ENCODE results near the gene SLC35C1. TPM values are rescaled to one million over a fixed set of nuclear protein-coding genes. Genes with fewer than 3 reads are reported as not detected.

The SLC35C1 gene
- total RNA-seq, 1 experiment from 2014 or later, result 14.0 TPM

DNA sequence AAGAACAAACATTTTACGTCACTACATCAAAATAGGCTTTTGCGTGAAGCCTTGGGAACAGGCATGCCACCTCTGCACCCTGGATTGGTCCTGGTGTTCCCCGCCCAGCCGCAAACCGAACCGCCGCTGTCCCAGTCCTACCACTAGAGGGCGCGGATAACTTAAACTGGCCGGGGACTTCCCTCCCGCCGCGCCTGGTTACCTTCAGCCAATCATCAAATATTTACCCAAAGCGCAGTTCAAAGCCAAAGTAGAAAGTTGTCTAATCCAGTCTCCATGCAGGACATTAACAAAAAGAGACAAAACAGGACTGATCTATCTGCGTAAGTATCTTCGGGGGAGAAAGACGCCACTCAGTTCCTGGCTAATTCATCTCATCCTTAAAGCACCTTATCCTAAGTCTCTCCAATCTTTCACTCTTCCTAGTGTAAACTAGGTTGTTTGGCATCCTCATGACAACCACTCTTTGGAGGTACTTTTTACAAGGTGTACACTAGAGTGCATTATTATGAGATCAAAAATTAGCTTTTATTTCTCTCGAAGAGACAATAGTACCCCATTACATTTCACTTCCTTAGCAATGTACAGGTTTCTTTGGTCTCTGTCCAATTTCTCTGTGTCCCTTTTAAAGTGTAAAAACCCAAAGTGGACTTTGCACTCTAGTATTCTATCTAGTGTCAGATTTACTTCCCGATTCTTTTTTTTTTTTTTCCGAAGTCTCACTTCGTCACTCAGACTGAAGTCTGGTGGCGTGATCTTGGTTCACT, 38.4 kb downstream of the SLC35C1 start:
- Mint-ChIP-seq H3K4me3 (ENCODE audit: unreplicated experiment) (peak overlapping the region; percentile 80), H3K27me3 (ENCODE audit: insufficient read depth, unreplicated experiment) (no peaks in the 10 kb centered on the region), H3K4me1 (ENCODE audit: low read depth, unreplicated experiment) (peaks cover 16% of the 10 kb centered on the region), H3K27ac (ENCODE audit: unreplicated experiment) (peak overlapping the region; percentile 100), H3K36me3 (ENCODE audit: insufficient read depth, unreplicated experiment) (peaks cover 20% of the 10 kb centered on the region), H3K9me3 (ENCODE audit: unreplicated experiment) (no peaks in the 10 kb centered on the region)
- Histone ChIP-seq H3K36me3 (ENCODE audit: control insufficient read depth, insufficient read depth, low read length) (no peaks in the 10 kb centered on the region), H3K4me3 (ENCODE audit: low read depth, low read length) (peak overlapping the region; percentile 22), H3K4me1 (peaks cover 8% of the 10 kb centered on the region), H3K27me3 (replicated peaks; ENCODE audit: control insufficient read depth, insufficient read depth, low read length) (no peaks in the 10 kb centered on the region), H3K9me3 (no peaks in the 10 kb centered on the region)
- intact Hi-C loops (cut with micrococcal nuclease; ENCODE audit: unreplicated experiment), result loop anchor here (1.0 to 5.0 kb wide), 2 partner anchors 20 to 71 kb away; no protein-coding TSS in a partner anchor
- TF ChIP-seq, protein P1, sequence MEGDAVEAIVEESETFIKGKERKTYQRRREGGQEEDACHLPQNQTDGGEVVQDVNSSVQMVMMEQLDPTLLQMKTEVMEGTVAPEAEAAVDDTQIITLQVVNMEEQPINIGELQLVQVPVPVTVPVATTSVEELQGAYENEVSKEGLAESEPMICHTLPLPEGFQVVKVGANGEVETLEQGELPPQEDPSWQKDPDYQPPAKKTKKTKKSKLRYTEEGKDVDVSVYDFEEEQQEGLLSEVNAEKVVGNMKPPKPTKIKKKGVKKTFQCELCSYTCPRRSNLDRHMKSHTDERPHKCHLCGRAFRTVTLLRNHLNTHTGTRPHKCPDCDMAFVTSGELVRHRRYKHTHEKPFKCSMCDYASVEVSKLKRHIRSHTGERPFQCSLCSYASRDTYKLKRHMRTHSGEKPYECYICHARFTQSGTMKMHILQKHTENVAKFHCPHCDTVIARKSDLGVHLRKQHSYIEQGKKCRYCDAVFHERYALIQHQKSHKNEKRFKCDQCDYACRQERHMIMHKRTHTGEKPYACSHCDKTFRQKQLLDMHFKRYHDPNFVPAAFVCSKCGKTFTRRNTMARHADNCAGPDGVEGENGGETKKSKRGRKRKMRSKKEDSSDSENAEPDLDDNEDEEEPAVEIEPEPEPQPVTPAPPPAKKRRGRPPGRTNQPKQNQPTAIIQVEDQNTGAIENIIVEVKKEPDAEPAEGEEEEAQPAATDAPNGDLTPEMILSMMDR (IDR thresholded peaks at IDR 0.05; ENCODE audit: insufficient read depth in 1 of 2, low read depth in 1 of 2, low read length in 1 of 2, severe bottlenecking in 1 of 2, unreplicated experiment in 1 of 2), result peak; percentile 91 to 93
- ChIA-PET POLR2A (interaction anchor here (0.6 kb wide), 1 partner anchor 19 kb away, joined by 3 read pairs; no protein-coding TSS in a partner anchor), CTCF (interaction anchor here (0.7 kb wide), 1 partner anchor 72 kb away, joined by 3 read pairs; no protein-coding TSS in a partner anchor)
- DNase-seq, result peak; percentile 91 to 94
- BruUV-seq (replicated peaks), result no TSS peak

DNA sequence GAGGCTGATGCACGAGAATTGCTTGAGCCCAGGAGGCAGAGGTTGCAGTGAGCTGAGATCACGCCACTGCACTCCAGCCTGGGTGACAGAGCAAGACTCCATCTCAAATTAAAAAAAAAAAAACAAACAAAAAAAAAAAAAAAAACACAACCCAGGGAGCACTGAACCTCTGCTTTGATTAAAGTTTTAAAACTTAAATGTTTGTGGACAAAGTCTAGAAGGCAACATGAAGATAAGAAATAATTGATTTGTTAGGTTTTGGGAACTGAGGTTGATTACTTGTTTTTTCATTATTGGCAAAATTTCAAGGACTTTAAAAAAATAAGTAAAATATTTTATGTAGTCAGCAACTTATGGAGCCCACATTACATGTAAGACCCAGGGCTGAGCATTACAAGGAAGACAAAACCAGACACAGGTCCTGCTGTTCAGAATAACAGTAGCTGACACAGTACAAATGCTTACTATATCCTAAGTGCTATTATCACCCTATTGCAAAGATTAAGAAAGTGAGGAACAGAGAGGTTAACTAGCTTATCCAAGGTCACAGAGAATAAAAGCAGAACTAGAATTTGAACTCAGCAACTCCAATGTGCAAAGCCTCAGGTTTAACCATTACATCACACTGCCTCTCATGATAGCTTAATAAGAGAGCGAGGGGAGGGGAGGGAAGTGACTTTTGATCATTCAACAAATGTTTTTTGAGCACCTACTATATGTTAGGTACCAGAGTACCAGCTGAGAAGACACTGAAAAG, 40.1 kb downstream of the SLC35C1 start:
- Histone ChIP-seq H3K36me3 (ENCODE audit: control insufficient read depth, insufficient read depth, low read length) (no peaks in the 10 kb centered on the region), H3K9me3 (no peaks in the 10 kb centered on the region), H3K4me1 (peaks cover 18% of the 10 kb centered on the region), H3K4me3 (ENCODE audit: low read depth, low read length) (no peak overlapping the region), H3K27me3 (replicated peaks; ENCODE audit: control insufficient read depth, insufficient read depth, low read length) (no peaks in the 10 kb centered on the region)
- no peak overlapping the region for H3K4me3 Mint-ChIP-seq (ENCODE audit: unreplicated experiment)
- intact Hi-C loops (cut with micrococcal nuclease; ENCODE audit: unreplicated experiment), result loop anchor here (5.0 kb wide), 1 partner anchor 73 kb away; no protein-coding TSS in a partner anchor
- TF ChIP-seq, protein P1 (IDR thresholded peaks at IDR 0.05; ENCODE audit: insufficient read depth in 1 of 2, low read depth in 1 of 2, low read length in 1 of 2, severe bottlenecking in 1 of 2, unreplicated experiment in 1 of 2), result no peak
- no peak for DNase-seq
- no TSS peak for BruUV-seq (replicated peaks)
- H3K4me1 Mint-ChIP-seq (ENCODE audit: low read depth, unreplicated experiment), result peaks cover 26% of the 10 kb centered on the region
- POLR2A ChIA-PET, result interaction anchor here (0.6 kb wide), 1 partner anchor 258 kb away, joined by 3 read pairs; no protein-coding TSS in a partner anchor
- H3K27ac Mint-ChIP-seq (ENCODE audit: unreplicated experiment), result no peak overlapping the region
- H3K9me3 Mint-ChIP-seq (ENCODE audit: unreplicated experiment), result no peaks in the 10 kb centered on the region
- CTCF ChIA-PET, result interaction anchor here (0.6 to 0.7 kb wide), 2 partner anchors 74 to 488 kb away, joined by 3 to 4 read pairs; no protein-coding TSS in a partner anchor
- no peaks in the 10 kb centered on the region for H3K27me3 Mint-ChIP-seq (ENCODE audit: insufficient read depth, unreplicated experiment)
- peaks cover 21% of the 10 kb centered on the region for H3K36me3 Mint-ChIP-seq (ENCODE audit: insufficient read depth, unreplicated experiment)

DNA sequence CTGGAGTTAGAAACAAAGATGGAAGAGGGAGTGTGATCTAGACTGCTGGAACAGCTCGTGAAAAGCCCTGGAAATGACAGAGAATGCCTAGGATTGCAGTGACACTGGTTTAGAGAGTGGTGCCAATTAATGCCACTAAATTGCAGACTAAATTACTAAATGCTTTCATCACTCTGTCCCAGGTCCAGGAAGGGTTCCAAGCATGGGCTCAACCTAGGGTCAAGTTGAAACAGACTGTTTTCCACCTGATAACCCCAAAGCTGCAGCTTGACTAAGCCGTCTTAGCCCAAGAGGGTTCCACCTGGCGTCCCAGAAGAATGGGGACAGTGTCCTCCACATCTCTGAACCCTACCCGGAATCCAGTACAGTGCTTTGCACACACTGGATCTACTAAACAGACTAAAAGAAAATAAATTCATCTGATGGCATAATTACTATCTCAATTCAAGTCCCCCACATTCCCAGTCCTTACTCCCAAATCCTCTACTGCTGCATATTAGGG, 41.3 kb downstream of the SLC35C1 start:
- no peaks in the 10 kb centered on the region for H3K36me3 ChIP-seq (ENCODE audit: control insufficient read depth, insufficient read depth, low read length)
- no peak overlapping the region for H3K4me3 ChIP-seq (ENCODE audit: low read depth, low read length)
- no peaks in the 10 kb centered on the region for H3K9me3 Mint-ChIP-seq (ENCODE audit: unreplicated experiment)
- DNase-seq, result no peak
- H3K9me3 ChIP-seq, result no peaks in the 10 kb centered on the region
- ChIA-PET CTCF (interaction anchor here (1.7 kb wide), 1 partner anchor 13 kb away, joined by 7 read pairs; no protein-coding TSS in a partner anchor), POLR2A (interaction anchor here (0.7 to 1.0 kb wide), 3 partner anchors 22 to 104 kb away, joined by 3 to 9 read pairs (median 4); no protein-coding TSS in a partner anchor)
- H3K27me3 Mint-ChIP-seq (ENCODE audit: insufficient read depth, unreplicated experiment), result no peaks in the 10 kb centered on the region
- peak overlapping the region; percentile 86 for H3K27ac Mint-ChIP-seq (ENCODE audit: unreplicated experiment)
- H3K27me3 ChIP-seq (replicated peaks; ENCODE audit: control insufficient read depth, insufficient read depth, low read length), result no peaks in the 10 kb centered on the region
- peaks cover 26% of the 10 kb centered on the region for H3K36me3 Mint-ChIP-seq (ENCODE audit: insufficient read depth, unreplicated experiment)
- H3K4me3 Mint-ChIP-seq (ENCODE audit: unreplicated experiment), result no peak overlapping the region
- intact Hi-C loops (cut with micrococcal nuclease; ENCODE audit: unreplicated experiment), result no loop called here
- TF ChIP-seq, protein P1 (IDR thresholded peaks at IDR 0.05; ENCODE audit: insufficient read depth in 1 of 2, low read depth in 1 of 2, low read length in 1 of 2, severe bottlenecking in 1 of 2, unreplicated experiment in 1 of 2), result no peak
- peaks cover 18% of the 10 kb centered on the region for H3K4me1 ChIP-seq
- BruUV-seq (replicated peaks), result TSS peak; percentile 64
- H3K4me1 Mint-ChIP-seq (ENCODE audit: low read depth, unreplicated experiment), result peaks cover 26% of the 10 kb centered on the region
